SK-N-SH treated with all-trans-retinoic acid at 6 μM for 48 hours (cell line): ENCODE data around the gene ZNF385C.

Experiments
- ARNTL ChIP-seq: fragments of 450-650 bp; formaldehyde crosslinking; IDR thresholded peaks from 2 replicates; pipeline ENCODE4 v1.5.0; 2020; ENCODE audit warnings: low read depth, mild to moderate bottlenecking, moderate library complexity, borderline replicate concordance
- OSR1 ChIP-seq: fragments of 250-450 bp; sonication (Bioruptor Pico); IDR thresholded peaks from 2 replicates; pipeline ENCODE4 v1.8.0; 2022; ENCODE audit warnings: moderate library complexity, mild to moderate bottlenecking, inconsistent platforms
- RARB ChIP-seq: fragments of 250-450 bp; sonication (Bioruptor Pico); IDR thresholded peaks from 2 replicates; pipeline ENCODE4 v1.8.0; 2021; ENCODE audit warnings: mild to moderate bottlenecking, moderate library complexity
- TOX ChIP-seq: fragments of 250-450 bp; sonication (Bioruptor Pico); IDR thresholded peaks from 2 replicates; pipeline ENCODE4 v1.8.0; 2021; ENCODE audit warnings: mild to moderate bottlenecking, moderate library complexity, borderline replicate concordance
- ZFP3 ChIP-seq: fragments of 250-450 bp; sonication (Bioruptor Pico); IDR thresholded peaks from 2 replicates; pipeline ENCODE4 v1.5.0; 2020; ENCODE audit warnings: mild to moderate bottlenecking, moderate library complexity
- ZFP30 ChIP-seq: fragments of 450-650 bp; formaldehyde crosslinking; IDR thresholded peaks from 2 replicates; pipeline ENCODE4 v1.5.0; 2022; ENCODE audit warnings: mild to moderate bottlenecking, moderate library complexity
- TF ChIP-seq, protein P1 (sequence below): fragments of 250-450 bp; sonication (Bioruptor Pico); IDR thresholded peaks from 2 replicates; pipeline ENCODE4 v1.8.0; 2020; ENCODE audit warnings: mild to moderate bottlenecking, moderate library complexity, borderline replicate concordance
- TF ChIP-seq, protein P2 (sequence below): fragments of 250-450 bp; sonication (Bioruptor Pico); IDR thresholded peaks from 2 replicates; pipeline ENCODE4 v1.5.0; 2020; ENCODE audit warnings: mild to moderate bottlenecking, moderate library complexity
- TF ChIP-seq, protein P3 (sequence below): fragments of 250-450 bp; sonication (Bioruptor Pico); IDR thresholded peaks from 2 replicates; pipeline ENCODE4 v1.8.0; 2021; ENCODE audit warnings: low read depth, mild to moderate bottlenecking, moderate library complexity, borderline replicate concordance

DNA sequence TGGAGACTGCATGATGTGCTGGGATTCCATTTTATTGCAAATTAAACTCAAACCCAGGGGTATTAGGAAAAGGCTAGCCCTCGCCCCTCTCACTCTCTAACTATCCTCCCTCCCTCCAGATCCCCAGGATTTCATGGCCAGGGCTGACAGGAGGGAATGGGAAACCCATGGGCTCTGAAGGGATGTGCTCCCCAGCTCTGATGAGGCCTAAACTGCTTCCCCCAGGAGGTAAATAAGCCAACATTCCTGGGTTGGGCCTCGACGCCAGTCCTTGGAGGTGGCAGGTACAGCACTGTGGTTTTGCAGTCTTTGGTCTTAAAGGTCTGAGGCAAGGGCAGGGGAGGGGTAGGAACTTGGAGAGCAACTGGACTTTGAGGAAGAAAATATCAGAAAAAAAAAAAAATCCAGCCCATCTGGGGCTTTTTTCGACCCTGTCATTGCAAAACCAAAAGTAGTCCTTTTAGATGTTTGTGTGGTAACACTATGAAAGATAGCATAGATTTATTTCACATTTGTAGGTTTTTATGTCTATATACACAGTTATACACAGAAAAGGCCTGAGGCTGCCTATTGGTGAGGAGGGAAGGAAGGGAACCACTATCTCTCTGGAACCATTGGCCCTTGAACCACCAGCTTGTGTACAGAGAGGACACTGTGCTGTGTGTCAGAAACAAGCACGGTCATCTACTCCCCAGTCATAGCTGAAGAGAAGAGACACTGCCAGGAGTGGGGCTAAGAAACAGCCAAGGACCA is 59.9 kb downstream of the ZNF385C start:
- TF ChIP-seq OSR1 (CRISPR knock-in tag), result no peak
- TF ChIP-seq ZFP30 (CRISPR knock-in tag), result no peak
- TF ChIP-seq, protein P1, sequence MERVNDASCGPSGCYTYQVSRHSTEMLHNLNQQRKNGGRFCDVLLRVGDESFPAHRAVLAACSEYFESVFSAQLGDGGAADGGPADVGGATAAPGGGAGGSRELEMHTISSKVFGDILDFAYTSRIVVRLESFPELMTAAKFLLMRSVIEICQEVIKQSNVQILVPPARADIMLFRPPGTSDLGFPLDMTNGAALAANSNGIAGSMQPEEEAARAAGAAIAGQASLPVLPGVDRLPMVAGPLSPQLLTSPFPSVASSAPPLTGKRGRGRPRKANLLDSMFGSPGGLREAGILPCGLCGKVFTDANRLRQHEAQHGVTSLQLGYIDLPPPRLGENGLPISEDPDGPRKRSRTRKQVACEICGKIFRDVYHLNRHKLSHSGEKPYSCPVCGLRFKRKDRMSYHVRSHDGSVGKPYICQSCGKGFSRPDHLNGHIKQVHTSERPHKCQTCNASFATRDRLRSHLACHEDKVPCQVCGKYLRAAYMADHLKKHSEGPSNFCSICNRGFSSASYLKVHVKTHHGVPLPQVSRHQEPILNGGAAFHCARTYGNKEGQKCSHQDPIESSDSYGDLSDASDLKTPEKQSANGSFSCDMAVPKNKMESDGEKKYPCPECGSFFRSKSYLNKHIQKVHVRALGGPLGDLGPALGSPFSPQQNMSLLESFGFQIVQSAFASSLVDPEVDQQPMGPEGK (CRISPR knock-in tag), result no peak
- no peak for TF ChIP-seq ZFP3 (CRISPR knock-in tag)
- TF ChIP-seq, protein P2, sequence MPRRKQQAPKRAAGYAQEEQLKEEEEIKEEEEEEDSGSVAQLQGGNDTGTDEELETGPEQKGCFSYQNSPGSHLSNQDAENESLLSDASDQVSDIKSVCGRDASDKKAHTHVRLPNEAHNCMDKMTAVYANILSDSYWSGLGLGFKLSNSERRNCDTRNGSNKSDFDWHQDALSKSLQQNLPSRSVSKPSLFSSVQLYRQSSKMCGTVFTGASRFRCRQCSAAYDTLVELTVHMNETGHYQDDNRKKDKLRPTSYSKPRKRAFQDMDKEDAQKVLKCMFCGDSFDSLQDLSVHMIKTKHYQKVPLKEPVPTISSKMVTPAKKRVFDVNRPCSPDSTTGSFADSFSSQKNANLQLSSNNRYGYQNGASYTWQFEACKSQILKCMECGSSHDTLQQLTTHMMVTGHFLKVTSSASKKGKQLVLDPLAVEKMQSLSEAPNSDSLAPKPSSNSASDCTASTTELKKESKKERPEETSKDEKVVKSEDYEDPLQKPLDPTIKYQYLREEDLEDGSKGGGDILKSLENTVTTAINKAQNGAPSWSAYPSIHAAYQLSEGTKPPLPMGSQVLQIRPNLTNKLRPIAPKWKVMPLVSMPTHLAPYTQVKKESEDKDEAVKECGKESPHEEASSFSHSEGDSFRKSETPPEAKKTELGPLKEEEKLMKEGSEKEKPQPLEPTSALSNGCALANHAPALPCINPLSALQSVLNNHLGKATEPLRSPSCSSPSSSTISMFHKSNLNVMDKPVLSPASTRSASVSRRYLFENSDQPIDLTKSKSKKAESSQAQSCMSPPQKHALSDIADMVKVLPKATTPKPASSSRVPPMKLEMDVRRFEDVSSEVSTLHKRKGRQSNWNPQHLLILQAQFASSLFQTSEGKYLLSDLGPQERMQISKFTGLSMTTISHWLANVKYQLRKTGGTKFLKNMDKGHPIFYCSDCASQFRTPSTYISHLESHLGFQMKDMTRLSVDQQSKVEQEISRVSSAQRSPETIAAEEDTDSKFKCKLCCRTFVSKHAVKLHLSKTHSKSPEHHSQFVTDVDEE (CRISPR knock-in tag), result no peak
- no peak for TF ChIP-seq ARNTL (CRISPR knock-in tag)
- TF ChIP-seq, protein P3, sequence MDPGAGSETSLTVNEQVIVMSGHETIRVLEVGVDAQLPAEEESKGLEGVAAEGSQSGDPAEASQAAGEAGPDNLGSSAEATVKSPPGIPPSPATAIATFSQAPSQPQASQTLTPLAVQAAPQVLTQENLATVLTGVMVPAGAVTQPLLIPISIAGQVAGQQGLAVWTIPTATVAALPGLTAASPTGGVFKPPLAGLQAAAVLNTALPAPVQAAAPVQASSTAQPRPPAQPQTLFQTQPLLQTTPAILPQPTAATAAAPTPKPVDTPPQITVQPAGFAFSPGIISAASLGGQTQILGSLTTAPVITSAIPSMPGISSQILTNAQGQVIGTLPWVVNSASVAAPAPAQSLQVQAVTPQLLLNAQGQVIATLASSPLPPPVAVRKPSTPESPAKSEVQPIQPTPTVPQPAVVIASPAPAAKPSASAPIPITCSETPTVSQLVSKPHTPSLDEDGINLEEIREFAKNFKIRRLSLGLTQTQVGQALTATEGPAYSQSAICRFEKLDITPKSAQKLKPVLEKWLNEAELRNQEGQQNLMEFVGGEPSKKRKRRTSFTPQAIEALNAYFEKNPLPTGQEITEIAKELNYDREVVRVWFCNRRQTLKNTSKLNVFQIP (CRISPR knock-in tag), result no peak
- no peak for TF ChIP-seq TOX
- no peak for TF ChIP-seq RARB (CRISPR knock-in tag)
